Activated CD8-positive, alpha-beta memory T cell treated with anti-CD3 and anti-CD28 coated beads, Interleukin-2, amount 50 U/mL, for 48 hours (primary cell): ENCODE results near the gene ELMO3.

Experiments used
- DNase-seq: peaks from one replicate; pipeline ENCODE4 v3.0.0-alpha.2; 2020

ELMO3 gene

DNA sequence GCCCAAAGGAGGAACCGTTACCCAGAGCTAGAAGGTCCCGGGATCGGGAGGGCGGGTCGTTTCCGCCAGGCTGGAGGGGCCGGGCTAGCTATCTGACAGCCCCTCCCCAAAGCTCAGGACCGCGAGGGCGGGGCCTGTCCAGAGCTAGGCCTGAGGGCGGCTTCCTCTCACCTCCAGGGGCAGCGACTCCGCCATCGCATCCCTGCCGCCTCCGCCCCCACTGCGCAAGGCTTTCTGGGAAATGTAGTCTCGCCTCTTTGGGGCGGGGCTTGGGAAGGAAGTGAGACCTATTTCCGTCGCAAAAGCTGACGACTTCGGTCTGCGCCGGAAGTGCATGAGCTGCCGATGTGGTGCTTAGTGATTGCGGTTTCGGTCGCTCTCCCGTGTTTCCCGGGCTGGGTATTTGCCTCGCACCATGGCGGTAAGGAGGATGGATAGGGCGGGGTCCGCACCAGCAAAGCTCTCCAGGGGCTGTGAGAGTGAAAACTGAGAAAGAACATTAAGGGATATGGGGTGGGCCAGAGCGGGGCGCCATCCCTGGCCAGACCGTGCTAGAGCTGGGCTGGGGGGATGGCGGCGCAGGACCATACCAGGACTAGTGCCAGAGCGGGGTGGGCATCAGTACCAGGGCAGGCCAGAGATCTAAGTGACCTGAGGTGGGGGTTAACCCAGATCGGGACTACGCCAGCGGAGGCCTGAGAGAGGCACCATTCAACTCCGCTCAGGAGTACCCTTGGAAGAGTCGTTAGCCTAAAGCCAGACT lies 28.1 kb downstream of the ELMO3 start, which contains the start of gene TMEM208:
TMEM208 (plus strand) TSS at position 327 of the 763 bp plus-strand sequence; CDS start at position 416, 89 bp downstream.
- DNase-seq, result peak; percentile 100

DNA sequence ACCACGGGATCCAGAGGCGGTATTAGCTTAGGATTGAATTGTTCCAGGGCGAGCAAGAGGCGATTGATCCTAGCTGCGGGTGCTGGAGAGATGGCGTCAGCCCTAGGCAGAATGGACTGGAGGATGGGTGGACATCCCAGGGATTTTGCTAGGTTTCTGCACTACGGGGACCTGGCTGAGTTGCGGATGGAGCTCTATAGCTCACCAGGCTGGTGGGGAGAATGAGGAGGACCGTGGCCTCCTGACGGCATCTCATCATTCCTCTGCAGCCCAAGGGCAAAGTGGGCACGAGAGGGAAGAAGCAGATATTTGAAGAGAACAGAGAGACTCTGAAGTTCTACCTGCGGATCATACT lies 28.6 kb downstream of the ELMO3 start:
- DNase-seq, result no peak

DNA sequence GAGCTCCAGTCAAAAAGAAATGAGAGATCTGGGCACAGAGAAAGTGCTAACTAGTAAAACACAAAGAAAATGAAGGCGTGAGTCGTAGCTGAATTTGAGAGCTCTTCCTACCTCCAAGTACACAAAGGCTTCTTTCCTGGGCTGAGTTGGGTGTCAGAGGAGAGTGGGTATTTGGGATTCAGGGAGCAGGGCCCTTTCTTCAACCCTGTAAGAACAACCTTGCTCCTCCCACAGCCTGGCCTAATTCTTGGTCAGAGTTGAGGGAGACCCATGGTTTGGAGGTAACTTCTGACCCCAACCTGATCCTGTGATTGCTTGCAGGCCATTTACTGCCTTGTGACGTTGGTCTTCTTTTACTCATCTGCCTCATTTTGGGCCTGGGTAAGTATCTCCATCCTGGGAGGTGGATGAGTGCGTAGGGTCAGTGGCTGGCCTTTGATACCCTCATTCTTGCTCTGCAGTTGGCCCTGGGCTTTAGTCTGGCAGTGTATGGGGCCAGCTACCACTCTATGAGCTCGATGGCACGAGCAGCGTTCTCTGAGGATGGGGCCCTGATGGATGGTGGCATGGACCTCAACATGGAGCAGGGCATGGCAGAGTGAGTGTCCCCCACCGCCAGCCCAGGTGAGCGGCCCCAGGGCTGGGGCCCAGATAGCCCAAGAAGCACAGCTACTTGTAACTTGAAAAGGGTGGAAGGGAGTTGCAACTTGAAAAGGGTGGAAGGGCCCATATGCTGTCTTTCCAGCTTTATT lies 29.3 kb downstream of the ELMO3 start:
- no peak for DNase-seq

DNA sequence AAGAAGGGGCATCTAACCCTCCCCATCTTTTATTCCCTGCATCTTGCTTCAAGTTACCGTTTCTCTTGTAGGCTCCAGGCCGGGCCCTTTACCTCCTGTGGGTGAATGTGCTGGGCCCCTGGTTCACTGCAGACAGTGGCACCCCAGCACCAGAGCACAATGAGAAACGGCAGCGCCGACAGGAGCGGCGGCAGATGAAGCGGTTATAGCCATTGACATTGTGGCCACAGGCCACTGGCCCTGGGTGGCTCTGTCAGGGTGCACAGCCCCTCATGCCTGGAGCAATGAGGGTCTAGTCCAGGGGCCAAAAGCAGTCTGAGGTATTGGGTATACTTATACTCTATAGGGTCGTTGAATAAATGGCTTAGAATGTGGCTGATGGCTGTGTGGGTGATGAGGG lies 30.0 kb downstream of the ELMO3 start:
- no peak for DNase-seq

DNA sequence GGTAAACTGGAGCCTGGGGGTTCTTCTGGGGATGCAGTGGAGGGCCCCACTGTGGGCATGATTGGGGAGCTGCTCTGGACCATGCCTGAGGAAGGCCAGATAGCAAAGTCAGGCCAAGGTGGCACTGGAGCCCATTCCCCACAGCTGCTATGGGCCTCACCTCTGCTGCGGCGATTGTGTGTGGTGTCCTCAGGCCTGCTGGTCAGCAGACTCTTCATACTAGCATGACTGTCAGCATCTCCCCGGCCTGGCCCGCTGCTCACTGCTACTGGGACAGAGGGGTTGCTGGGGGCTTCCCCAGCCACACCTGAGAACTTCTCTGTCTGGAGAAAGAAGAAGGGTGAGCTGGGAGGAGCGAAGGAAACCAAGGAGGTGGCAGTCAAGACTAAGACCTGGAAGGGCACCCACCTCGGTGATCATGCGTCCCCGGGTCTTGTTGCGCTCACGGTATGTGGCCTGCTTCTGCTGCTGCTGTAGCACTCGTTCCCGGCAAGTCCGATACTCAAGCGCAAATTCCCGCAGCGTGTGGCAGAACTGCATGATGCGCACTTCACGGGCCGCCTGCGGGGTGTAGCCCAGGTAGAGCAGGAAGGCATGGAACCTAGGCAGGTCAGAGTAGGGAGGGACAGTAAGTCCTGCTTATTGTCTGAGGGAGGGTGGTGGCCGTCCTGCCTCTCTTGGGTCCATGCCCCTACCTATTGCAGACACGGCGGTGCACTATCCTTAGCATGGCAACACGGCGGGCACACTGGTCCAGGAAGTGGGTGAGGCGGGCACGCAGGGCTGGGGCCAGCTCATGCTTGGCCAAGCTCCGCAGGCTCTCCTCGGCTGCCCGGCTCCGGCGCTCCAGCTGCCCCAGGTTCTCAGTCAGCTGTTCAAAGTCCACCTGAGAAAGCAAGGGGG lies 31.2 kb downstream of the ELMO3 start:
- no peak for DNase-seq

DNA sequence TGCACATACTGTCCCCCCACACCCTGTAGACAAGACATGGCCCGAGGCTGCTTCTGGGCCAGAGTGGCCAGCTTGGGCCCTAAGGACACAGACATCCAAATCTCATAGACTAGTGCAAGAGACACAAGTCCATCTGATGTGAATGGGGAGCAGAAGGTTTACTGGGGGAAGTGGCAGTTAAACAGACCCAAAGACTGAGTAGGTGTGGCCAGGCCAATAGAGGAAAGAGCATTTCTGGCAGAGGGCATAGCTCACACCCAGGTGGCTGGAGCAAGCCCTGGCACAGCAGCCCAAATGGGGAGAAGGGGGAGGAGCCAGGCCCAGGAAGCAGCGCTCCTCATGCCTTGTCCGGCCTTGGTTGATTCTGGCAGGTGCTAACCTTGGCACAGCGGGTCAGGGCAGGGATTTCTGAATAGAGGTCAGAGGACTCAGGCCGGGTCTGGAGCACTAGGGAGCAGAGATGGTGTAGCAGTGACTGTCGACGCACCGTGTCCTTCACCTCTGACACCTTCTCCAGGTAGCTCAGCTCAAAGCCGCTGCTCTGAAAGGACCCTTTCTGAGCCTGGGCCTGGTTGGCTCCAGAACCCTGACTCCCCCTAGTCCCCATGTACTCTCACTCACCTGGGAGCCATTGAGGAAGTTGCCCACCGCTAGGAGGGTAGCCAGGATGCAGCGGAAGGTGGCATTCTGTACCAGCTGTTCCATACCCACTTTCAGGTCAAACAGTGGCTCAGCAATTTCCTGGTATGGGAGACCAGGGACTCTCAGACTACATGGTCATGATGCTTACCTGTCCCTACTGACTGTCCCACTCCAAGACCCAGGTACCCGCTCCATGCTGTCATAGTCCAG lies 32.1 kb downstream of the ELMO3 start:
- no peak for DNase-seq

DNA sequence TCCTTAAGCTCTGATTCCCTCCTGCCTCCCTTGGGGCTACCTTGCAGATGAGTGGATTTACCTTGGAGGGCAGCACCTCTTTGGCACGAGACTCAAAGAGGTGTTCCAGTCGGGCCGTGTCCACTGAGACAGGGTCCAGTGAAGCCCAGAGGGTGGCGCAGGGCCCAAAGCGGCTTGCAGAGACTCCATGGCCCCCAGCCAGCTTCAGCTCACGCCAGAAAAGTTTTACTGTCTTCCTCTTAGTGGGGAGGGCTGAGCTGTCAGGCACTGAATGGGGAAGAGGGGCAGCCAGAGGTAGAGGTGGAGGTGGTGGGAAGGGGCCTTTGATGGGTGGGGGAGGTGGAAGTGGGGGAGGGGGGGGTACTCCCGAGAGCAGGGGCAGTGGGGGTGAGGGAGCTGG lies 34.7 kb downstream of the ELMO3 start:
- DNase-seq, result no peak

DNA sequence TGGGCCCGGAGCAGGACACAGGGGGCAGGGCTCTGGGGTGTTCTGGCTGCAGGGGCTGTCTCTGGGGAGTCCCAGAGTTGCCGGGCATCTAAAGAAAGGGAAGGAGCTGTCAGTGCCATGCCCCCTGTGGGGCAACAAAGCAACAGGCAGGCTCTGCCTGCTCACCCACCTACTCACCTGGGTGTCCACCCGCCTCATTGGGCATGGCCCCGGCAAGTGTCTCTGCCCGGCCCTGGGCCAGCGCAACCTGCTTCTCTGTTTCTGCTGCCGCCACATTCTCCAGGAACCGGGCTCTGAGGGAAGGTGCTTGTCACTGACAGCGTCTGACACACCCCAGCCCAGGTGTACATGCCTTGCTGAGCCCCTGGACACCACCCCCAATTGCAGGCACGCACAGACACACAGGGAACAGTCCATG lies 35.3 kb downstream of the ELMO3 start:
- no peak for DNase-seq

DNA sequence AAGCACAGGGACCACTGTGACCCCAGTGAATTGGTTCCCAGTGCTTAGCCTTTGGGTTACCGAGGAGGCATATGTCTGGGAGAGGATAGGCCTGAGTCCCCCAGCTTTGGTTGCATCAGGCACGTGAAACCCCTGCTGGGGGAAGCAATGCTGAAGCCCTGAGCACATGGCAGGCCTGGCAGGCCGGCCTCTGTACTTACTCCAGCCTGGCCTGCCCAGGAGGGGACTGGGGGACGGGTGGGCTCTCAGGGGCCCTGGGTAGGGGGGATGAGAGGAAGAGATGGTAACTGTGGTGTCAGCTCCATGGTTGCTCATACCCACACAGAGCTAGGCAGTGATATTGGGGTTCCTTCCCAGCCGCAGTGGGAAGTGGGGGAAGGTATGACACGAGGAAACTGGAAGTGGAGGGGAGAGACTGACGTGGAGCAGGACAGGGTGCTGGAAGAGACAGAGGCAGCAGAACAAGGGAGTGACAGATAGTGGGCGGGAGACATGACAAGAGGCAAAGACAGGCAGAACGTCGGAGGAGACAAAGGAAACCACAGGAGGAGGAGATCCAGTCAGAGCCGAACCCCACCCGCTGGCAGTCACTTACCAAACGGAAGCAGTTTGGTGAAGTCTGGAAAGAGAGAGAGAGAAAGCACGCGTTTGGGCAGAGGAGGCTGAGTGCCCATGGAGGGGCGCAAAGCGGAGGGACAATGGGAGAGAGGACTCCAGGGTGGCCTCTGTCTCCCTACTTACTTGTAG lies 37.1 kb downstream of the ELMO3 start:
- DNase-seq, result no peak

DNA sequence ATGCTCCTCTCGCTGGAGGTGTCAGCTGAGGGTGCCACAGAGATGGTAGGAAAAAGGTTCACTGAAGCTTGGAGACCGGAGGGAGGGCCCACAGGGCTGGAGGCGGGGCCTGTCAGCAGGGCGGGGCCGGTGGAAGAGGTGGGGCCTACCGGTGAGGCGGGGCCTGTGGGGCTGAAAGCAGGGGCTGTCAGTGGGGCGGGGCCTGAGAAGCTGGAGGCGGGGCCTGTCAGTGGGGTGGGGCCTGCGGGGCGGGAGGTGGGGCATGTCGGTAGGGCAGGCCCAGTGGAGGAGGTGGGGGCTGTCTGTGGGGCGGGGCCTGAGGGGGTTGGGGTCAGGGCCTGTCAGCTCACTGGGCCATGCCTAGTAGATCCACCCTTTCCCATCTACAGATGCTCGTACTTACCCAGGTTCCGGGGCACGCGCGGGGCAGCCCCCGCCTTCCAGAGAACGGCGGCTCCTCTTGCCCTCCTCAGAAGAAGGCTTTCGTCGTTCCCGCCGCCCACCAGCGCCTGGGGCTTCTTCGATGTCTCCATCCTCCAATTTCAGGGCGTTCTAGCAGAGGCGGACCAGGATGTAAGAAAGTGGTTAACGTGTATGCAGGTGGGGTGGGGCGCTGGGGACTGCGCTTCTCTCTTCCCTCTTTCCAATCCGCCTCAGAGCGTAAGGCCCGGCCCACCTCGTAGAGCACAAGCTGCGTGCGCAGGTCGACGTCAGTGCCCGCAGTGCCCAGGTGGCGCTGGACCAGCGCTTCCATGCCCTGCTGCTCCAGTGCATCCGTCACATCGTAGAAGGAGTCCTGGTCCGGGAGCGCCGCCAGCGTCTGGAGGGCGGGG lies 37.8 kb downstream of the ELMO3 start:
- DNase-seq, result peak; percentile 94

DNA sequence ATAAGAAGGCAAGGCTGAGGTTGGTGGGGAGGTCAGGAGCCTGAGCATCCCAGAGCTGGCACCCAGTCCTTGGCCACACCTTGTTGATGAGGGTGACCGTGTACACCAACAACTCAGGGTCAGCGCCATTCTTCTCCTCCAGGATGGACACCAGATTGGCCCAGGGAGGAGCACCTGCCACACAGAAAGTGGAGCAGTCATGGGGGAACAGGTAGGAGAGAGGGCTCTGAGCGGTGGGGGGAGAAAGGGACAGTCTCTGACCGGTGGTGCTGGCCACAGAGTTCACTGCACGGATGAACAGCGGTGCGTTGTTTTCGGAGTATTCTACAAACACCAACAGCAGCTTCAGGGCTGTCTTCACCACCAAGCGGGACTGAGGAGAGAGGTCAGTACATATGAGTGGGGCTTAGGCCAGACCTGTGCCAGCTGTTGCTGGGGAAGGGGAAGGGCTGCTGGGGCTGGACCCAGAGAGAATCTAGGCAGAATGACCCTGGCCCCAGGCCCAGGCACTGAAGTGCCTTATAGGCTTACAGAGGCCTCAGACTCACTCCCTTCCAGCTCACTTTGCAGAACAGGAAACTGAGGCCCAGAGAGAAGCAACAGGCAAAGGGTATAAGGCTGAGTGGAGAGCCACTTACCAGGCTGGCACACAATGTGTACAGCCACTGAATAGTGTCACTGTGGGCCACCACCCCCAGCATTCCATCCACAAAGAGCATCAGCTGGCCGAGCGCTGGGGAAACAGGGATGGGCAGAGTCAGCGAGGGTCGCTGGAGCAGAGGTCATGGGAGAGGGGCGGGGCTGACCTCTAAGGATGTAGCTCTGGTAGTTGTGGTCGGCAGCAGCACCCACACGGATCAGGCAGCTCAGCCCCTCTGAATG lies 38.7 kb downstream of the ELMO3 start:
- DNase-seq, result no peak

DNA sequence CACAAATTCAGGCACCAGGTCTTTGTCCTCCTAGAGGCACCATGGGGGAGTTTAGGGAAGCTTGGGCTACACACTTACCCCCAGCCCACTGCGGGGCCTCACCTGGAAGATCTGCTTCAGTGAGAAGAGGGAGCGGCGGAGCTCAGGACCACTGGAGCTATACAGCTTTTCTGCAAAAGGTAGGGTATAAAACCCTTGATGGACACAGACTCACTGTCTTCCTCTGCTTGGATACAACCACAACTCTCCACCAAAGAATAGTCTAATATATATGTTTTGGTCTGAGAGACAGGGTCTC lies 39.3 kb downstream of the ELMO3 start:
- DNase-seq, result no peak

DNA sequence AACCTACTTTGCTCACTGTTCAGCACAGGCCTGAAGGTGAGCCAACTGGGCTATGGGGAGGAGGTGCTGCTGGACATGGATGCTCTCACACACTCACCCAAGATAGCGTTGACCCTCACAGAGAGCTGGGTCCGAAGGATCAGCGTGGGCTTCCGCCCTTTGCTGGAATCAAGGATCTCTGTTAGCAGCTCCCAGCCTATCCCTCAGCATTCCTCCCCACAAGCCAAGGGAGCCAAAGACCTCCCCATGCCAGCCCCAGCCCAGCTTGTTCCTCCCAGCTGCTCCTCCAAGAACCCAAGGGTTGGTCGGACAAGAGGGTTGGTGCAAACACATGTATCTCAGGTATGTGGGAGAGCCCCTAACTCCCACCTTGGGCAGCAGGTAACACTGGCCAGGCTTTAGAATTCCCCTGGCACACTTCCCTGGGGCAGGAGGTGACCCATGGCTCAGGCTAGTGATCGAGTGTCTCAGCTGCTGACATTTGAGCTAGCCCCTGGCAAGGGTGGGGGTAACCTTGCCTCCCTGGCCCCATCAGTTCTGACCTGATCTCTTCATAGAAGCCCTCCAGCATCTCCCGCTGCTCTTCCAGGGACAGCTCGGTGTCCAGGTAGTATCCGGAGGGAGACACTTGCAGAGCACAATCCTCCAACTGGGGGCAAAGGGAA lies 40.0 kb downstream of the ELMO3 start:
- no peak for DNase-seq

DNA sequence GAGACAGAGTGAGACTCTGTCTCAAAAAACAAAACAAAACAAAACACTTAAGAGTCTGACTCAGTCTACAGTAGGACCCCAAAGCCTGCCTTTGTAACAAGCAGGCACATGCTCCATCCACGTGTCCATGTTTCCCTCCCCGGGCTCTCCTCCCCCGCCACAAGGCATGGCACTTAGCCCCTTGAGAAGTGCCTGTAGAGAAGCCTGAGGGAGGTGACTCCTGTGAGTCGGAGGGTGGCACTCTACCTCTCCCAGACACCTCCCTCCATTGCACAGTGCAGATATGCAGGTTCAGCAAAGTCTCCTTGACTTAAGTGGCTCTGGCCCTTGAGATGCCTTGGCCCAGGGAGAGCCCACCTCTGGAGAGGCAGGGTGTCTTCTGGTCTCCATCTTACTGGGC lies 41.6 kb downstream of the ELMO3 start:
- no peak for DNase-seq

DNA sequence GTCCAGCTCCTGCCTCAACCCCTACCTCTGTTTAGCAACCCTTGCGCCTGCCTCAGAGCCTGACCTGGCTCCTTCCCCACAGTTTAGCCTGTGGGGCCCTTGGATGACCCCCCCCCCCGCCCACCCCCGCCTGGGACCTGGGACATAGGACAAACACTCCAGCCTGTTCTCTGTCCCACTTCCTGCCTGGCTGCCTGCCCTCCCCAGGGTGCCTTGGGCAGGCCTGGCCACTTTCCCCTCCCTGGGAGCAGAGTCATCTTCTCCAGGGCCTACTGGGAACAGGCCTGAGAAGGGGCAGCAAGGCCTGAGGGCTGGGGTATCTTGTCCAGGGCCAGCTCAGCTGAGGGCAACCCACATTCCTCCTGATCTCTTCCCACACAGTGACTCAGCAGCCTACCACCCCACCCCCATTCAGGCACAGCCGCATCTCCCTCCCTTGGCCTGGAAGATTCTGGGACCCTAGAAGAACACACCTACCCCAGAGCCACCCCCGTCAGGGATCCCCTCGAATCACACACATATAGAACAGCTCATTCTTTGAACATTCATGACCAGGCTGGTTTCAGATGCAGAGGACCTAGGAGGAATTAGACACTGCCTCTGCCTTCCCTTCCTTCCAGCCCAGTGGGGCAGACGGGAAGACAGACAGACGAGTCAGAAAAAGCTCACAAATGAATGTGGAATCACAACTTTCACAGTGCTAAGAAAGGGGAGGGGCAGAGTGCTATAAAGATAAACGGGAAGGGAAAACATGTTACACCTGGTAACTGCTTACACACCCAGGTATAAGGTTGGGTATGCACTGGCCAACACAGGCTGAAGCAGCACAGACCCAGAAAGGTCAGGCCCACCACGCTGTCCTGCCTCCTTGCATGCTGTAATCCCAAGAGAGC lies 42.3 kb downstream of the ELMO3 start:
- no peak for DNase-seq

DNA sequence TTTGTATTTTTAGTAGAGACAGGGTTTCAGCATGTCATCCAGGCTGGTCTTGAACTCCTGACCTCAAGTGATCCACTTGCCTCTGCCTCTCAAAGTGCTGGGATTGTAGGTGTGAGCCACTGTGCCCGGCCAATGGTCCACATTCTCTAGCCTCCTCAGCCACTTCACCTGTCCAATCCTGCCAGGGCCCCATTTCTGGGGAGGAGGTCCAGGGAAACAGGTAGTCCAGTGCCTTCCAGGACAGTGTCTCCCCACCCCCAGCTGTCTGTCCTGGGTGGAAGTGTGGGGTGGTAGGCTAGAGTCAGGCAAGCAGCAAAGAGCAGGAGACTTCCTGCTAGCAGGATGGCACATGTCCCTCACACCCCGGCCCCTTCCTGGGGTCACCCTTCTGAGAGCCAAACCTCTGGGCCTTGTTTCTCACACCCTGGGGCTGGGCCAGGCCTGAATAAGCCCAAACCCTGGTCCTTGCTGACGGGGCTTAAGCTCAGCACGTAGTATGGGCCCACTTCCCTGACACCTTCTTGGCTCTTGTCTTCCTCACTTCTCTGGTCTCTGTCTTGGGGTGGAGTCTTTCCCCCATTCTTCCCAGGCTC lies 43.3 kb downstream of the ELMO3 start:
- DNase-seq, result no peak

DNA sequence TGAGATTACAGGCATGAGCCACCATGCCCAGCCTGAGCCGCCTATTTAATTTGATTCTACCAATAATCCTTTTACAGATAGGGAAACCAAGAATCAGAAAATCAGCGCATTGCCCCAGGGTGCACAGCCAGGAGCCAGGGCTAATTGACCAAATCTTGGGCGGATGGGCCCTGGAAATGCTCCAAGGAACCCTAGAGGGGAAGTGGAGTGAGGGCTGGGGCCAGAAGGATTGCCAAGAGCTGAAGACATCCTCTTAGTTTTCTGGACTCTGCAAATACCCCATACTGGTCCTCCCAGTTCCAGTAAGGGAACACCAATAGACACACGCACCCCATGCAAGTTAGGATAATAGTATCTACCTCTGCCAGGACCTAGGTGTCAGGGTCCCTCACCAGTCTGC lies 44.5 kb downstream of the ELMO3 start:
- no peak for DNase-seq
